Measurements from ENCODE around the gene CREBRF.
"Not testable (repeated sequence)": the region's sequence is repeated elsewhere in the genome, so short reads cannot be mapped to it uniquely, and the experiment has no call there.

Gene CREBRF

DNA sequence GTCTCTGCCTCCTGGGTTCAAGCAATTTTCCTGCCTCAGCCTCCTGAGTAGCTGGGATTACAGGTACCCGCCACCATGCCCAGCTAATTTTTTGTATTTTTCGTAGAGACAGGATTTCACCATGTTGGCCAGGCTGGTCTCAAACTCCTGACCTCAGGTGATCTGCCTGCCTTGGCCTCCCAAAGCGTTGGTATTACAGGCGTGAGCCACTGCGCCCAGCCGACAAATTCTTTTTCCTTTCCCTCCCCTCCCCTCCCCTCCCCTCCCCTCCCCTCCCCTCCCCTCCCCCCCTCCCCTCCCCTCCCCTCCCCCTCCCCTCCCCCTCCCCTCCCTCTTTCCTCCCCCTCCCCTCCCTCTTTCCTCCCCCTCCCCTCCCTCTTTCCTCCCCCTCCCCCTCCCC, 76.0 kb downstream of the CREBRF start:
- DNase-seq (ENCODE audit: low spot score); H2BK5ac ChIP-seq (ENCODE audit: low read length); H3K4ac ChIP-seq (ENCODE audit: low read length); H3K14ac ChIP-seq (ENCODE audit: low read length); H2BK12ac ChIP-seq (ENCODE audit: low read length); H3K9me3 ChIP-seq (replicated peaks in 1 of 2; ENCODE audit: control insufficient read depth in 2 of 2, insufficient read depth in 1 of 2, low read depth in 1 of 2, low read length in 2 of 2); H3K18ac ChIP-seq (ENCODE audit: low read length); H3K27me3 ChIP-seq (ENCODE audit: control insufficient read depth in 3 of 3, insufficient read depth in 3 of 3, low read depth in 1 of 3, low read length in 3 of 3); H2BK15ac ChIP-seq (ENCODE audit: low read length); H4K91ac ChIP-seq (ENCODE audit: low read depth, low read length, poor library complexity); H2AK5ac ChIP-seq (ENCODE audit: low read depth, low read length); H3K4me3 ChIP-seq (ENCODE audit: low read length in 2 of 2); H2BK120ac ChIP-seq (ENCODE audit: low read depth, low read length); H3K9ac ChIP-seq (ENCODE audit: low read depth, low read length, poor library complexity); H2AFZ ChIP-seq (ENCODE audit: low read length); H4K8ac ChIP-seq (ENCODE audit: low read depth, low read length); H3K23ac ChIP-seq (ENCODE audit: low read depth, low read length, poor library complexity); H3K4me1 ChIP-seq (ENCODE audit: control insufficient read depth in 2 of 2, insufficient read depth in 1 of 2, low read depth in 1 of 2, low read length in 2 of 2); H3K27ac ChIP-seq (replicated peaks; ENCODE audit: low read length); H3K79me1 ChIP-seq (ENCODE audit: low read depth, low read length); H3K36me3 ChIP-seq (replicated peaks in 1 of 2; ENCODE audit: control insufficient read depth in 2 of 2, insufficient read depth in 2 of 2, low read length in 2 of 2); H3K4me2 ChIP-seq (ENCODE audit: insufficient read depth, low read length, poor library complexity, severe bottlenecking): not testable (repeated sequence)
- WGBS, 2 donors (ENCODE audit: extremely low coverage in 2 of 2, insufficient read length in 2 of 2, insufficient replicate concordance in 1 of 2) = no CpG with 5 or more reads among the region's 6 CpGs

GRCh38 chr5:173138707-173139106, 82.6 kb downstream of the CREBRF start:
- H3K79me1 ChIP-seq (ENCODE audit: low read depth, low read length) = no peaks in the 10 kb centered on the region
- H3K36me3 ChIP-seq (replicated peaks in 1 of 2; ENCODE audit: control insufficient read depth in 2 of 2, insufficient read depth in 2 of 2, low read length in 2 of 2) = no peaks in the 10 kb centered on the region
- no peaks in the 10 kb centered on the region for H3K27me3 ChIP-seq (ENCODE audit: control insufficient read depth in 3 of 3, insufficient read depth in 3 of 3, low read depth in 1 of 3, low read length in 3 of 3)
- H3K4me2 ChIP-seq (ENCODE audit: insufficient read depth, low read length, poor library complexity, severe bottlenecking) = no peak overlapping the region
- H2AK5ac ChIP-seq (ENCODE audit: low read depth, low read length) = no peak overlapping the region
- no peak overlapping the region for H3K23ac ChIP-seq (ENCODE audit: low read depth, low read length, poor library complexity)
- no peak overlapping the region for H3K14ac ChIP-seq (ENCODE audit: low read length)
- H3K4ac ChIP-seq (ENCODE audit: low read length) = no peak overlapping the region
- peaks cover 2 to 5% of the 10 kb centered on the region in 2 donors for H3K4me1 ChIP-seq (ENCODE audit: control insufficient read depth in 2 of 2, insufficient read depth in 1 of 2, low read depth in 1 of 2, low read length in 2 of 2)
- H3K4me3 ChIP-seq (ENCODE audit: low read length in 2 of 2) = no peak overlapping the region
- no peak for DNase-seq (ENCODE audit: low spot score)
- no peak overlapping the region for H4K8ac ChIP-seq (ENCODE audit: low read depth, low read length)
- H3K18ac ChIP-seq (ENCODE audit: low read length) = no peak overlapping the region
- no peak overlapping the region for H4K91ac ChIP-seq (ENCODE audit: low read depth, low read length, poor library complexity)
- H2BK15ac ChIP-seq (ENCODE audit: low read length) = no peak overlapping the region
- no peak overlapping the region for H3K9ac ChIP-seq (ENCODE audit: low read depth, low read length, poor library complexity)
- WGBS, 2 donors (ENCODE audit: extremely low coverage in 2 of 2, insufficient read length in 2 of 2, insufficient replicate concordance in 1 of 2) = no CpG with 5 or more reads among the region's 3 CpGs
- no peaks in the 10 kb centered on the region for H3K9me3 ChIP-seq (replicated peaks in 1 of 2; ENCODE audit: control insufficient read depth in 2 of 2, insufficient read depth in 1 of 2, low read depth in 1 of 2, low read length in 2 of 2)
- H2AFZ ChIP-seq (ENCODE audit: low read length) = no peak overlapping the region
- no peak overlapping the region for H2BK120ac ChIP-seq (ENCODE audit: low read depth, low read length)
- no peak overlapping the region for H2BK5ac ChIP-seq (ENCODE audit: low read length)
- no peak overlapping the region for H2BK12ac ChIP-seq (ENCODE audit: low read length)
- no peak overlapping the region for H3K27ac ChIP-seq (replicated peaks; ENCODE audit: low read length)

- no peak for DNase-seq (ENCODE audit: low spot score)
- Histone ChIP-seq H3K4me3 (ENCODE audit: low read length in 2 of 2) (no peak overlapping the region), H2BK5ac (ENCODE audit: low read length) (no peak overlapping the region), H2AFZ (ENCODE audit: low read length) (no peak overlapping the region), H4K91ac (ENCODE audit: low read depth, low read length, poor library complexity) (no peak overlapping the region), H3K4me2 (ENCODE audit: insufficient read depth, low read length, poor library complexity, severe bottlenecking) (no peak overlapping the region), H3K4ac (ENCODE audit: low read length) (no peak overlapping the region), H3K27me3 (ENCODE audit: control insufficient read depth in 3 of 3, insufficient read depth in 3 of 3, low read depth in 1 of 3, low read length in 3 of 3) (no peaks in the 10 kb centered on the region), H2BK15ac (ENCODE audit: low read length) (no peak overlapping the region), H2BK12ac (ENCODE audit: low read length) (no peak overlapping the region), H2BK120ac (ENCODE audit: low read depth, low read length) (no peak overlapping the region), H4K8ac (ENCODE audit: low read depth, low read length) (no peak overlapping the region), H3K9me3 (replicated peaks in 1 of 2; ENCODE audit: control insufficient read depth in 2 of 2, insufficient read depth in 1 of 2, low read depth in 1 of 2, low read length in 2 of 2) (no peaks in the 10 kb centered on the region), H3K79me1 (ENCODE audit: low read depth, low read length) (no peaks in the 10 kb centered on the region), H3K14ac (ENCODE audit: low read length) (no peak overlapping the region), H3K9ac (ENCODE audit: low read depth, low read length, poor library complexity) (no peak overlapping the region), H3K18ac (ENCODE audit: low read length) (no peak overlapping the region), H3K23ac (ENCODE audit: low read depth, low read length, poor library complexity) (no peak overlapping the region), H3K36me3 (replicated peaks in 1 of 2; ENCODE audit: control insufficient read depth in 2 of 2, insufficient read depth in 2 of 2, low read length in 2 of 2) (no peaks in the 10 kb centered on the region), H3K27ac (replicated peaks; ENCODE audit: low read length) (no peak overlapping the region), H2AK5ac (ENCODE audit: low read depth, low read length) (no peak overlapping the region), H3K4me1 (ENCODE audit: control insufficient read depth in 2 of 2, insufficient read depth in 1 of 2, low read depth in 1 of 2, low read length in 2 of 2) (peaks cover 2 to 5% of the 10 kb centered on the region in 2 donors)
- no CpG with 5 or more reads among the region's 1 CpG for WGBS, 2 donors (ENCODE audit: extremely low coverage in 2 of 2, insufficient read length in 2 of 2, insufficient replicate concordance in 1 of 2)
Observed at GRCh38 chr5:173139631-173140030, 83.5 kb downstream of the CREBRF start.

- Histone ChIP-seq H3K18ac (ENCODE audit: low read length) (no peak overlapping the region), H3K27ac (replicated peaks; ENCODE audit: low read length) (no peak overlapping the region), H3K4ac (ENCODE audit: low read length) (no peak overlapping the region), H3K23ac (ENCODE audit: low read depth, low read length, poor library complexity) (no peak overlapping the region), H3K4me1 (ENCODE audit: control insufficient read depth in 2 of 2, insufficient read depth in 1 of 2, low read depth in 1 of 2, low read length in 2 of 2) (peaks cover 5% of the 10 kb centered on the region in 2 donors), H3K4me3 (ENCODE audit: low read length in 2 of 2) (no peak overlapping the region), H3K36me3 (replicated peaks in 1 of 2; ENCODE audit: control insufficient read depth in 2 of 2, insufficient read depth in 2 of 2, low read length in 2 of 2) (no peaks in the 10 kb centered on the region), H3K79me1 (ENCODE audit: low read depth, low read length) (no peaks in the 10 kb centered on the region), H3K9me3 (replicated peaks in 1 of 2; ENCODE audit: control insufficient read depth in 2 of 2, insufficient read depth in 1 of 2, low read depth in 1 of 2, low read length in 2 of 2) (no peaks in the 10 kb centered on the region), H2BK12ac (ENCODE audit: low read length) (no peak overlapping the region), H3K4me2 (ENCODE audit: insufficient read depth, low read length, poor library complexity, severe bottlenecking) (no peak overlapping the region), H4K8ac (ENCODE audit: low read depth, low read length) (no peak overlapping the region), H3K27me3 (ENCODE audit: control insufficient read depth in 3 of 3, insufficient read depth in 3 of 3, low read depth in 1 of 3, low read length in 3 of 3) (no peaks in the 10 kb centered on the region), H2AFZ (ENCODE audit: low read length) (no peak overlapping the region), H2BK120ac (ENCODE audit: low read depth, low read length) (no peak overlapping the region), H3K9ac (ENCODE audit: low read depth, low read length, poor library complexity) (no peak overlapping the region), H2BK15ac (ENCODE audit: low read length) (no peak overlapping the region), H2AK5ac (ENCODE audit: low read depth, low read length) (no peak overlapping the region), H4K91ac (ENCODE audit: low read depth, low read length, poor library complexity) (no peak overlapping the region), H2BK5ac (ENCODE audit: low read length) (no peak overlapping the region), H3K14ac (ENCODE audit: low read length) (no peak overlapping the region)
- no peak for DNase-seq (ENCODE audit: low spot score)
- no CpG with 5 or more reads among the region's 4 CpGs for WGBS, 2 donors (ENCODE audit: extremely low coverage in 2 of 2, insufficient read length in 2 of 2, insufficient replicate concordance in 1 of 2)
Observed at GRCh38 chr5:173140769-173141168, 84.6 kb downstream of the CREBRF start.
